Epithelial cell of umbilical artery (primary cell): ENCODE data around the gene LYSMD1. TPM values are rescaled to one million over a fixed set of nuclear protein-coding genes. Genes with fewer than 3 reads are reported as not detected.

Experiments
- total RNA-seq: library from RNA; depleted of rRNA; stranded (reverse); fragments of >200 nt; gene quantifications from 2 replicates; pipeline ENCODE4 v1.2.3, GENCODE V29; 2014

The LYSMD1 gene, protein sequence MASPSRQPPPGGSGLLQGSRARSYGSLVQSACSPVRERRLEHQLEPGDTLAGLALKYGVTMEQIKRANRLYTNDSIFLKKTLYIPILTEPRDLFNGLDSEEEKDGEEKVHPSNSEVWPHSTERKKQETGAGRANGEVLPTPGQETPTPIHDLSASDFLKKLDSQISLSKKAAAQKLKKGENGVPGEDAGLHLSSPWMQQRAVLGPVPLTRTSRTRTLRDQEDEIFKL
- total RNA-seq, result 2.6 and 4.4 TPM in 2 replicates

DNA sequence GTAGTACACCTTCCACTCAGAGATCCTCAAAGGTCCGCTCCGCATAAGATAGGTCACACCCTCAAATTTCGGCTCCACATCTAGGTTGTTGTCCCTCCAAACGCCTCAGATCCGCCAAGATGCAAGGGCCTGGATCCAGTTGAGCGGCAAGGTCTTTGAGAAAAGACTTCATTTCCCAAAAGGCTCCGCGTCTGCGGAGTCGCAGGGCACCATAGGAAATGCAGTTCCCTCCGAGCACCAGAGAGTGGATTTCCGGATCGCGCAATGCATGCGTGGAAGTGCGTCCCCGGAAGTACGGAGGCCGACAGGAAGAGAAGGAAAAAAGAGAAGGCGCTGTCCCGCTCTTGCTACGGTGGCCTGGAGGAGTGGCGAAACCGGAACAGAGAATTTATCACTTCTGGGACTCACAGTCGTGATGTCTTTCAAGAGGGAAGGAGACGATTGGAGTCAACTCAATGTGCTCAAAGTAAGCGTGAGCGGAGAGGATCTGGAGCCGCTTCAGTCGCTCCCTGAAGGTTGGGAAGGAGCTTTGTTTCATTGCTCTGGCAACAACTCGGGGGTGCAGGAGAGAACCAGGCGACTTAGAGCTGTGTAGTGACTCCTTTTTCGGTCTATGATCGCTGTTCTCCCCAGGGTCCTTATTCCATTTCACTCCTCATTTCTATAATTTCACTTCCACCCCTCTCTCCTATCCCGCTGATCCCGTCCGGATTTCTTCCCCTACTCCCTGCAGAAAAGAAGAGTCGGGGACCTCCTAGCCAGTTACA, at the start of gene LYSMD1, which contains the start of gene SCNM1:
LYSMD1 (minus strand) TSS at position 165 of the 767 bp plus-strand sequence. CDS start 644 bp downstream, outside the sequence.
SCNM1 (plus strand) TSS at position 407 of the 767 bp plus-strand sequence; CDS start at position 416, 9 bp downstream.

DNA sequence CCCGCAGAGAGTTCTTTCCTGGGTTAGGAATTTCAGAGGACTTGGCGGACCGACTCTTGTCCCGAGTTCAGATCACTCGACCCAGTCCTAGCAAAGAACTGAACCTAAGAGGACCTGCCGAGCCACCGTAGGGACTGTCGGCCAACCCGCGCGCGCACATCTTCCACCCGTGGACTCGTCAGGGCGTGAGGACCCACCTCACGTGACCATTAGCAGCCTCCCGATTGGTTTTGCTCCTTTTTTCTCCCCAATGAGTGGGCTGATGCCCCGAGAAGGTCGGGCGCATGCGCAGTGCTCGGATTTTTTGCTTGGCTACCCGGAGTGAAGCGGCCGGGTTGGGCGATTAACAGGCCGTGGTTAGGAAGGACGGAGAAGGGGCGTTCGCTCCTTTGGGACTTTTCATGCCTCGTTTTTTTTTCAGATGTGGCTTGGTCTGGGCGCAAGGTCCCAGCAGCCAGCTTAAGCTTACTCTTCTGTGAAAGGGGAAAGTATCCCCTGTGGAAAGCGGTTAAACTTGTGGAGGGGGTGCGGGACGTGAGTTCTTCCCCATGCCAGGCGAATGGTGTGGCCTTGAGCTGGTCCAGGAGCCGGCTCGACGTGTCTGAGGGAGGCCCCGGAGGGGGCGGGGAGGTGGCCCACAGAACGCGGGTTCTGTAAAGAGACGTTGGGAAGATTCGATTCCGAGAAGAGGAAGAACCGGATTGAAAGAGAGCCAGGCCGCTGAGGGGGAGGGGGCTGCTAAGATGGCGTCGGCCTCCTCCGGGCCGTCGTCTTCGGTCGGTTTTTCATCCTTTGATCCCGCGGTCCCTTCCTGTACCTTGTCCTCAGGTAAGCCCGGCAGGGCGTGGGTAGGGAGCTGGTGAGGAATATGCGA, 32.8 kb upstream of the LYSMD1 start, which contains the start of gene PIP5K1A:
PIP5K1A (plus strand) TSS at position 299 of the 874 bp plus-strand sequence; CDS start at position 744, 445 bp downstream.

DNA sequence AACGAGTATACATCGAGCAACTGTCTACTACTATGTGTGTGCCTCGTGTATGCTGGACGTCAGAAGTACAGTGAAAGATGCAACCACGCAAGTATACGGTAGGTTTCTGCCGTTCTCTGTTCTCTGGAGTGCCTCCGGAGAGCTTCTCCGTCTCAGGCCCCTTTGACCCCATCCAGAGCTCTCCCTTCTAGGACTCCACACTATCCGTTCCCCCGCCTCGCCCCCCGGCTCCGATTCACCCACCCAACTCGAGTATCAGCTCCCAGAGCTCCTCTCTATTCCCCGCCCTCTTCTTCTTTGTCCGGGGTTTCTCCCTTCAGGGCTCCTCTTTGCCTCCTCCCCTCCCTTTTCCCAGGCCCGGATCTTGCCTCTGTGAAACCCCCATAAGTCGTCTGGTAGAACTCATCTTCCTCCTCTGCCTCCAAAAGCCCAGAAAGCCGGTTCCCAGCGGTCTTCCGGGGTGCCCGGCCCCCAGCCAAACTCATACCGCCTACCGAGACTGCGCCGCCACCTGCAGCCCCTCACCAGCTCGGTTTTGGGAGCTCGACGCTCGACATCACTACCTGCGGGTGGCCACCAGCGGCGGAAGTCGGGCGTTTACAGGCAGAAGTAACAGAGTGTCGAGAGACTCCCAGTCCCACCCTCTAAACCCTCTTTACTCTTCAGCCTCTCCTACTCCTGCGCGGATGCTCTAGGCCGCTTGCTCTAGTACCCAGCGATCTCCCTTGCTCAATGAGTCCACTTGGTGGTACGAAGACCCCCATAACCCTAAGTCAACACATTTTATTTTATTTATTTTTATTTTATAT, 24.1 kb upstream of the LYSMD1 start, which contains the start of gene VPS72:
VPS72 (minus strand) TSS at position 561 of the 809 bp plus-strand sequence; CDS start at position 485, 76 bp downstream.

DNA sequence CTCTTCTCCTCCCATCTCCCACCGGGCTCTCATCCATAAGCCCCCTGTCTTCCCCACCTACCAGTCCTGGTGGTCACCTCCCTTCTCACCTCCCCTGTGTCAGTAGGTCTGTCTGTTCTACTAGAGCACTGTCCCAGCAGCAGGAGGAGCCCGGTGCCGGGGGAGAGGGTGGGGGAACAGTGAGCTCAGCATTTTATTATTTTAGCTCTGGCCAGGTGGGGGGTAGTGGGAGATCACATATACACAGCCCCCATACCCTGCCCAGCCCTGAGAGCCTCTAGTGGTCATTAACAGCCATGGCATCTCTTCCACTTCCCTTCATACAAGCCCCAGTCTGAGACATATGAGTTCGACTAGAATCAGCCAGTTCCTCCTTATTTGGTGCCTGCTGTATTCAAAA, 10.2 kb upstream of the LYSMD1 start, which contains the start of gene TMOD4:
TMOD4 (minus strand) TSS at position 119 of the 400 bp plus-strand sequence. CDS start 1,106 bp downstream, outside the sequence.

DNA sequence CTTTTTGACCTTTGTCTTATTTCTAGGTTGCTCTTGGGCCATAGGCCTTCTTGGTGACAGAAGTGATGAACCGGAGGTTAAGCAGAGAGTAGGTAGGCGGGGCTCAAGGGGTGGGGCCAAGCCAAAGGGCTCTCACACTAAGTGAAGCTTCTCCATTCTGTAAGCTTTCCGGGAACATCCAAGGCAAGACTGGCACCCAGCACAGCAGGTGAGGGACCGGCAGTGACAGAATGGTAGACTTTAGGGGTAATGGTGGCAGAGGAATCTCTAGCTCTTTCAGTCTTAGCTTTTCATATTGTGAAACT, 9.2 kb downstream of the LYSMD1 start, which contains the start of gene TNFAIP8L2:
TNFAIP8L2 (plus strand) TSS at position 135 of the 305 bp plus-strand sequence. CDS start 2,049 bp downstream, outside the sequence.

DNA sequence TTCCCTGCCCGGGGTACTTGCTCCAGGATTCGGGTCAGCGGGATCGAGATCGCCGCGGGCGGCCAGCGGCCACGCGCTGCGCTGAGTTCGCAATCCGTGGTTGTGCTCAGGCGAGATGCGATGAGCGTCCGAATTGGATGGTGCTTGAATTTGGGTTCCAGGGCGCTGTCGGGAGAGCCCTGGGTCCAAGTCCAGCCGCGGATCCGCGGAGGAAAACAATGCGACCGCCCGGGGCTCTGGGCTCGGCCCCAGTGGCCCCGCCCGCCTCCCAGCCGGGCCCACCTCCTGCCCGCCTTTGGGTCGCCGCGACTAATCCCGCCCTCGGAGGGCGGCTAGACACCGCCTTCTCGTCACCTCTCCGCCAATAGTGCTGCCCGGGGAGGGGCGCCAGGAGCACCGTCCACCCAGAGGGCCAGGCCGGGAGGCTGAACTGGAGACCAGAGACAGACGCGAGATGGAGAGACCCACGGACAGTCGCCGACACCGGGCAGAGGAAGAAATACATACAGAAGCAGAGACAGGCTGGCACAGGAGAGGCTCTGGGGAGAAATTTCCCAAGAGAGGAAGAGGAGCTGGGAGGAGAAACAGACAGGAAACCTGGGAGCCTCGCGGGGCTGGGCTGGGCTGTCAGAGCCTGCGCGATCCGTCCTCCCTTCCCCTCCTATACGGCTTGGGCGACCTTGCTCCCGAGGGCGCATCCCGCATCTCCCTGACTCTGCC, 19.1 kb downstream of the LYSMD1 start, which contains the start of gene SEMA6C:
SEMA6C (minus strand) TSS at position 220 of the 720 bp plus-strand sequence. CDS start 4,010 bp downstream, outside the sequence.

Other genes with a start within 250 kb of the LYSMD1 start
- gene SETDB1, start 239.5 kb downstream of the LYSMD1 start, total RNA-seq, result 28.9 and 42.6 TPM in 2 replicates
- 61.1 and 71.1 TPM in 2 replicates for gene CERS2, start 191.1 kb downstream of the LYSMD1 start, total RNA-seq
- not detected in 2 replicates for gene ANXA9, start 183.6 kb downstream of the LYSMD1 start, total RNA-seq
- gene MINDY1, start 159.0 kb downstream of the LYSMD1 start, total RNA-seq, result 4.5 and 6.2 TPM in 2 replicates
- gene PRUNE1, start 157.5 kb downstream of the LYSMD1 start, total RNA-seq, result 4.2 and 5.0 TPM in 2 replicates
- gene BNIPL, start 129.3 kb downstream of the LYSMD1 start, total RNA-seq, result 0.32 and 0.46 TPM in 2 replicates
- 1.3 and 1.5 TPM in 2 replicates for gene C1orf56, start 118.2 kb downstream of the LYSMD1 start, total RNA-seq
- 67.6 and 76.9 TPM in 2 replicates for gene CDC42SE1, start 106.3 kb downstream of the LYSMD1 start, total RNA-seq
- gene MLLT11, start 105.5 kb downstream of the LYSMD1 start, total RNA-seq, result 3.8 and 5.8 TPM in 2 replicates
- 4.5 and 6.5 TPM in 2 replicates for gene GABPB2, start 95.1 kb downstream of the LYSMD1 start, total RNA-seq
- 5.8 and 8.8 TPM in 2 replicates for gene SEMA6C, start 19.3 kb downstream of the LYSMD1 start, total RNA-seq
- not detected in 2 replicates for gene TNFAIP8L2, start 9.3 kb downstream of the LYSMD1 start, total RNA-seq
- gene SCNM1, start 242 bp upstream of the LYSMD1 start, total RNA-seq, result 20.4 and 20.5 TPM in 2 replicates
- gene TMOD4, start 10.1 kb upstream of the LYSMD1 start, total RNA-seq, result not detected in 2 replicates
- gene VPS72, start 24.3 kb upstream of the LYSMD1 start, total RNA-seq, result 69.8 and 76.7 TPM in 2 replicates
- gene PIP5K1A, start 32.6 kb upstream of the LYSMD1 start, total RNA-seq, result 45.1 and 48.6 TPM in 2 replicates
- 255 and 270 TPM in 2 replicates for gene PSMD4, start 88.8 kb upstream of the LYSMD1 start, total RNA-seq
- gene ZNF687, start 116.4 kb upstream of the LYSMD1 start, total RNA-seq, result 6.7 and 6.8 TPM in 2 replicates
- 29.2 and 37.8 TPM in 2 replicates for gene PI4KB, start 161.5 kb upstream of the LYSMD1 start, total RNA-seq
- gene RFX5, start 181.3 kb upstream of the LYSMD1 start, total RNA-seq, result 44.8 and 63.5 TPM in 2 replicates
- 11.0 and 18.7 TPM in 2 replicates for gene SELENBP1, start 206.8 kb upstream of the LYSMD1 start, total RNA-seq
- gene PSMB4, start 233.7 kb upstream of the LYSMD1 start, total RNA-seq, result 409 and 511 TPM in 2 replicates